Vagina (tissue), 2 donors: ENCODE data around the gene LPAR1.

Source experiments
- POLR2A ChIP-seq, 2 donors: fragments of 450-650 bp; IDR thresholded peaks; one replicate each; pipeline ENCODE4 v1.6.1; 2017; ENCODE audit warnings: antibody characterized with exemption in 2 of 2, mild to moderate bottlenecking in 2 of 2, moderate library complexity in 2 of 2
- TF ChIP-seq, protein P1 (sequence below), 3 experiments: fragments of 450-650 bp in 2 of 3; fragments of 200-600 bp in 1 of 3; sonication (generic) in 1 of 3; IDR thresholded peaks; one replicate each; pipeline ENCODE4 v1.5.1; 2017 to 2019; ENCODE audit warnings: antibody characterized with exemption in 3 of 3, mild to moderate bottlenecking in 2 of 3, moderate library complexity in 2 of 3

DNA sequence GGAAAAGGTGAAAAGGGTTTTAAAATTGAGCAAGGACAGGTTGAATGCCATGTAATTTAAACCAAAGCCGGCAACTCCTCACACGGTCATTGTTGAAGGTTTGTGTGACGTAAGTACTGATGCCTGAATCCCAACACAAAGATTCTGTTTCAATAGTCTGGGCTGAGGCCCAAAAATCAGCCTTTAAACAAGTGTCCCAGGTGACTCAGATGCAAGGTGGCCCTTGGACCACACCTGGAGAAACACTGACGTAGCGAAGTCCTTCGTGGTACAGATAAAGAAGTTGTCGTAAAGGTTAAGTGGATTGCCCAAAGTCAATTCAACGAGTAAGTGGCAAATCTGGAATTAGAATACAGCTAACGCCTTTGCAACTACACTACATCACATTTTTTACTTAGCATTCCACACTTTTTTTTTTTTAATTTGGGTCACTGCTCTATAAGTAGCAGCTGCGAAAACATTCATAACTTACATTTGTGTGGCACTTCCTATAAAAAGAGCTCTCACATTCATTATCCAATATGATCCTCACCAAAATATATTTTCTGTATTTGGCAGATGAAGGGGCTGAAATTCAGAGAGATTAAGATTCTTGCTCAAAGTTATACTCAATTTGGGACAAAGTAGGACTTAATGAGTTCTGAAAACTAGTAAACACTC lies 111.3 kb downstream of the LPAR1 start:
- TF ChIP-seq, protein P1, sequence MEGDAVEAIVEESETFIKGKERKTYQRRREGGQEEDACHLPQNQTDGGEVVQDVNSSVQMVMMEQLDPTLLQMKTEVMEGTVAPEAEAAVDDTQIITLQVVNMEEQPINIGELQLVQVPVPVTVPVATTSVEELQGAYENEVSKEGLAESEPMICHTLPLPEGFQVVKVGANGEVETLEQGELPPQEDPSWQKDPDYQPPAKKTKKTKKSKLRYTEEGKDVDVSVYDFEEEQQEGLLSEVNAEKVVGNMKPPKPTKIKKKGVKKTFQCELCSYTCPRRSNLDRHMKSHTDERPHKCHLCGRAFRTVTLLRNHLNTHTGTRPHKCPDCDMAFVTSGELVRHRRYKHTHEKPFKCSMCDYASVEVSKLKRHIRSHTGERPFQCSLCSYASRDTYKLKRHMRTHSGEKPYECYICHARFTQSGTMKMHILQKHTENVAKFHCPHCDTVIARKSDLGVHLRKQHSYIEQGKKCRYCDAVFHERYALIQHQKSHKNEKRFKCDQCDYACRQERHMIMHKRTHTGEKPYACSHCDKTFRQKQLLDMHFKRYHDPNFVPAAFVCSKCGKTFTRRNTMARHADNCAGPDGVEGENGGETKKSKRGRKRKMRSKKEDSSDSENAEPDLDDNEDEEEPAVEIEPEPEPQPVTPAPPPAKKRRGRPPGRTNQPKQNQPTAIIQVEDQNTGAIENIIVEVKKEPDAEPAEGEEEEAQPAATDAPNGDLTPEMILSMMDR (IDR thresholded peaks at IDR 0.05): no peak
- TF ChIP-seq POLR2A (IDR thresholded peaks at IDR 0.05): no peak
